Ishikawa (cell line): ENCODE measurements around the gene ATP10B.

ENCODE experiments used
- CEBPB ChIP-seq: IDR thresholded peaks from 2 replicates; pipeline ENCODE4 v1.6.1; 2012
- EP300 ChIP-seq: IDR thresholded peaks from 2 replicates; pipeline ENCODE4 v1.6.1; 2012; ENCODE audit warnings: borderline replicate concordance
- FOXM1 ChIP-seq: IDR thresholded peaks from 2 replicates; pipeline ENCODE4 v1.6.1; 2012; ENCODE audit warnings: low read depth, borderline replicate concordance
- TCF12 ChIP-seq: IDR thresholded peaks from 2 replicates; pipeline ENCODE4 v1.6.1; 2012; ENCODE audit warnings: low read depth
- YY1 ChIP-seq: IDR thresholded peaks from 2 replicates; pipeline ENCODE4 v1.6.1; 2012; ENCODE audit warnings: low read depth

- TF ChIP-seq EP300 (no peak), CEBPB (no peak), YY1 (no peak), FOXM1 (no peak), TCF12 (no peak)
Observed at GRCh38 chr5:160629003-160629402, 223.0 kb downstream of the ATP10B start.
